Osteoblast (primary cell): Measurements from ENCODE around the gene DUOX1. TPM values are rescaled to one million over a fixed set of nuclear protein-coding genes. Genes with fewer than 3 reads are reported as not detected.

Experiments used
- DNase-seq: peaks from one replicate; pipeline ENCODE4 v3.0.0; 2011; ENCODE audit warnings: low spot score, mixed read lengths; ENCODE audit not compliant: insufficient read length; ENCODE audit errors: missing footprints
- H2AFZ ChIP-seq: 2 replicates; pipeline ENCODE4 v1.6.0; 2011; ENCODE audit warnings: mild to moderate bottlenecking, low read length
- H3K27ac ChIP-seq: 2 replicates; pipeline ENCODE4 v1.5.1; 2011; ENCODE audit warnings: mild to moderate bottlenecking, low read depth, low read length, moderate library complexity
- H3K27me3 ChIP-seq: 2 replicates; pipeline ENCODE4 v1.6.0; 2012; ENCODE audit warnings: mild to moderate bottlenecking, control low read depth, inconsistent platforms, low read length, moderate library complexity; ENCODE audit not compliant: insufficient read depth
- H3K36me3 ChIP-seq: 2 replicates; pipeline ENCODE4 v1.5.1; 2011; ENCODE audit warnings: mild to moderate bottlenecking, low read length, control low read depth, moderate library complexity; ENCODE audit not compliant: insufficient read depth
- H3K4me1 ChIP-seq: 2 replicates; pipeline ENCODE4 v1.5.1; 2011; ENCODE audit warnings: mild to moderate bottlenecking, low read length, control low read depth, moderate library complexity; ENCODE audit not compliant: insufficient read depth
- H3K4me2 ChIP-seq: 2 replicates; pipeline ENCODE4 v1.6.0; 2011; ENCODE audit warnings: mild to moderate bottlenecking, low read length; ENCODE audit not compliant: insufficient read depth
- H3K4me3 ChIP-seq: fragments of 200-600 bp; sonication (generic); 3 replicates; pipeline ENCODE4 v1.5.1; 2012; ENCODE audit warnings: mild to moderate bottlenecking, low read length, inconsistent platforms; ENCODE audit not compliant: insufficient read depth
- H3K79me2 ChIP-seq: 2 replicates; pipeline ENCODE4 v1.6.0; 2012; ENCODE audit warnings: mild to moderate bottlenecking, low read length, control low read depth, inconsistent platforms; ENCODE audit not compliant: insufficient read depth
- H3K9me3 ChIP-seq: 2 replicates; pipeline ENCODE4 v1.5.1; 2011; ENCODE audit warnings: low read depth, low read length, control low read depth
- H4K20me1 ChIP-seq: 2 replicates; pipeline ENCODE4 v1.6.0; 2012; ENCODE audit warnings: mild to moderate bottlenecking, low read length, control low read depth; ENCODE audit not compliant: insufficient read depth
- total RNA-seq: library from RNA; depleted of rRNA; stranded (reverse); fragments of >200 nt; gene quantifications from 2 replicates; pipeline ENCODE4 v1.2.3, GENCODE V29; 2012
- TF ChIP-seq, protein P1 (sequence below): IDR thresholded peaks from 2 replicates; pipeline ENCODE4 v1.5.1; 2011; ENCODE audit warnings: mild to moderate bottlenecking, low read depth, low read length, moderate library complexity; ENCODE audit errors: extremely low read depth

Gene DUOX1
- total RNA-seq, 1 donor: under 0.01 TPM

DNA sequence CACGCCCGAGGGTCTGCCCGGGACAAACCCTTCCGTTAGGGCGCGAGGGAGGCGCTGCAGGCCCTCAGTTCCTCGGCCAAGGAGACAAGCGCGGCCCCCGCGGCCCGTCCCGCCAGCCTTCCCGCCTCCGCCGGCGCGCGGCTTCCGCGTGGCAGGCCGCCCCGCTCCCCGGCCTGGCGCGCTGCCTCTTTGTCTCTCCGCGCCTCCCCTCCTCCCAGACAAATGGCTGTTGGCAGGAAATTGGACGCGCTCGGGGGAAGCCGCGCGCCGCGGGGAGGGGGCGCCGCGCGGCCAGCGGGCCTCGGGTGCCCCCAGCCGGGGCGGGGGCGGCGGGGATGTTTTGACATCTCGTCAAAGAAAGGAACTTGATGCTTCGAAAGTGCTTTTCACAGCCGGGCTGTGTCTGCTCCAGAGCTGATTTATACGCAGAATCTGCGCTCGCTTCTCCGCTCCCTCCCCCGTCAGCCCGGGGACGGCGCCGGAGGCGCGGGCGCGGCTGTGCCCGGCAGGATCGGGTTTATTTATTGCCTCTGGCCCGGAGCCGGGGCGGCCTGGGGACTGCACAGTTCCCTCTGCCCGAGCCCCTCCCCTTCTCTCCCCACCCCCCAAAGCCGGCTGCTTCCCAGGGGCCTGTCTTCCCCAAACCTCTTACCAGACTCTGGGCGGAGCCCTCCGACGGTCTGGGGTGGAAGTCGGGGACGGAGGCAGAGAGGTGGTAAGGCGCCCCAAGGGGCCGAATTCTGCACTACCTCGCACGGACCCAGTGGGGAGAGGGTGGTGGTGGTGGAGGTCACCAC is 37.2 kb downstream of the DUOX1 start:
- no peaks in the 10 kb centered on the region for H3K36me3 ChIP-seq
- peak; percentile 99 for DNase-seq
- peak overlapping the region; percentile 80 for H3K27ac ChIP-seq
- no peaks in the 10 kb centered on the region for H4K20me1 ChIP-seq
- peak overlapping the region; percentile 79 for H3K4me3 ChIP-seq
- TF ChIP-seq, protein P1, sequence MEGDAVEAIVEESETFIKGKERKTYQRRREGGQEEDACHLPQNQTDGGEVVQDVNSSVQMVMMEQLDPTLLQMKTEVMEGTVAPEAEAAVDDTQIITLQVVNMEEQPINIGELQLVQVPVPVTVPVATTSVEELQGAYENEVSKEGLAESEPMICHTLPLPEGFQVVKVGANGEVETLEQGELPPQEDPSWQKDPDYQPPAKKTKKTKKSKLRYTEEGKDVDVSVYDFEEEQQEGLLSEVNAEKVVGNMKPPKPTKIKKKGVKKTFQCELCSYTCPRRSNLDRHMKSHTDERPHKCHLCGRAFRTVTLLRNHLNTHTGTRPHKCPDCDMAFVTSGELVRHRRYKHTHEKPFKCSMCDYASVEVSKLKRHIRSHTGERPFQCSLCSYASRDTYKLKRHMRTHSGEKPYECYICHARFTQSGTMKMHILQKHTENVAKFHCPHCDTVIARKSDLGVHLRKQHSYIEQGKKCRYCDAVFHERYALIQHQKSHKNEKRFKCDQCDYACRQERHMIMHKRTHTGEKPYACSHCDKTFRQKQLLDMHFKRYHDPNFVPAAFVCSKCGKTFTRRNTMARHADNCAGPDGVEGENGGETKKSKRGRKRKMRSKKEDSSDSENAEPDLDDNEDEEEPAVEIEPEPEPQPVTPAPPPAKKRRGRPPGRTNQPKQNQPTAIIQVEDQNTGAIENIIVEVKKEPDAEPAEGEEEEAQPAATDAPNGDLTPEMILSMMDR: peak; percentile 63
- peak overlapping the region; percentile 76 for H2AFZ ChIP-seq
- H3K79me2 ChIP-seq: peaks cover 2% of the 10 kb centered on the region
- peaks cover 13% of the 10 kb centered on the region for H3K4me1 ChIP-seq
- H3K9me3 ChIP-seq: no peaks in the 10 kb centered on the region
- no peaks in the 10 kb centered on the region for H3K27me3 ChIP-seq
- peak overlapping the region; percentile 83 for H3K4me2 ChIP-seq

DNA sequence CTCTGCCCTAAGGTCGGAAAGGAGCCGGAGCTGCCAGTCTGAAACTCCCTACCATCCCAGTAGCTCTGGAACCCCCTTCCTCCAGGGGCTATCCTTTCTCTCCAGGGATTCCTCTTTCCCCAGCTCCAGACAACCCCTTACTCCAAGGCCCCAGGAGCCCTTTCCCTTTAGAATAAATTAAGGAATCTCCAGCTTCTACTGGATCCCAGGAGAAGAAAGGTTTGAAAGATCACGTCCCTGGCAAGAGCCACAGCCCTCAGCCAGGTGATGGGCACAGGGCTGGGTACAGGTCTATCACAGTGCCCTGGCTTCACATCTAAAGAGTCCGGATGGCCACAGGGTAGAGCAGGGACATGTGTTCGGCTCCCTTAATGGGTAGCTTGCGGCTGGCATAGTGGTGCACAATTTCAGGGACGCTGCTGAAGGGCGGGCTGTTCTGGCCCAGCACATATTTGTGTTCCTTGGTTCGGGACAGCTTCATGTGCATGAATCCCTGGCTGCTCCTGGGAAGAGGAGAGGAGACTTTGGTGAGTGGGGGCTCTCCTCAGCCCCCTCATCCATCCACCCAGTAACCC is 37.9 kb downstream of the DUOX1 start:
- H2AFZ ChIP-seq: peak overlapping the region; percentile 76

DNA sequence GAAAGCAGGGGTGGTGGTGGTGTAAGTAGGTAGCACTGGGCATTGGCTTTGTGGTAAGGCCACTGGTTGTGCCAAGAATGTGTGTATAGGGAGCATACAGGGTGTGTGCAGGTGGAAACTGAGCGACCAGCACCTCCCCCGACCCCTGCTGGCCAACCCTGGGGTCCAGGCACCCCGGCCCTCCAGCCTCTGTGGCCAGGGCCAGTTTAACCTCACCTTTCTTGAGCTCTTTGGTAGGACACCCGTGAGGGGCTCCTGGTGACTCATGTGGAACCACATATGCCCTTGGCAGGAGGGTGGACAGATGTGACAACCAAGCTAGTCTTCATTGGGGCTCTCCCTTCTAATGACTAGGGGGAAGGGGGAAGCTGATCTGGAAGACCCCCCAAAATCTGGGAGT is 38.5 kb downstream of the DUOX1 start:
- H4K20me1 ChIP-seq: no peaks in the 10 kb centered on the region
- DNase-seq: peak; percentile 51
- no peaks in the 10 kb centered on the region for H3K27me3 ChIP-seq
- no peak overlapping the region for H3K4me2 ChIP-seq
- H3K36me3 ChIP-seq: no peaks in the 10 kb centered on the region
- no peaks in the 10 kb centered on the region for H3K9me3 ChIP-seq
- H3K4me1 ChIP-seq: peaks cover 3% of the 10 kb centered on the region
- H2AFZ ChIP-seq: no peak overlapping the region
- no peak overlapping the region for H3K4me3 ChIP-seq
- H3K79me2 ChIP-seq: no peaks in the 10 kb centered on the region
- H3K27ac ChIP-seq: no peak overlapping the region
- TF ChIP-seq, protein P1: no peak

More for the DNA sequence above, 37.9 kb downstream of the DUOX1 start:
- H3K4me1 ChIP-seq: peaks cover 8% of the 10 kb centered on the region
- no peaks in the 10 kb centered on the region for H3K79me2 ChIP-seq
- H3K4me2 ChIP-seq: peak overlapping the region; percentile 83
- H4K20me1 ChIP-seq: no peaks in the 10 kb centered on the region
- no peak for DNase-seq
- TF ChIP-seq, protein P1: no peak
- peak overlapping the region; percentile 79 for H3K4me3 ChIP-seq
- no peak overlapping the region for H3K27ac ChIP-seq
- no peaks in the 10 kb centered on the region for H3K27me3 ChIP-seq
- H3K36me3 ChIP-seq: no peaks in the 10 kb centered on the region
- H3K9me3 ChIP-seq: no peaks in the 10 kb centered on the region
